Measurements from ENCODE around the gene AKR1C1. TPM values are rescaled to one million over a fixed set of nuclear protein-coding genes. Genes with fewer than 3 reads are reported as not detected.

Gene AKR1C1
- total and polyA plus RNA-seq, 2 of the 13 experiments (the other 11 are each of a cell fraction or from before 2014, with no cell fraction given), result 948 to 2,238 TPM

DNA sequence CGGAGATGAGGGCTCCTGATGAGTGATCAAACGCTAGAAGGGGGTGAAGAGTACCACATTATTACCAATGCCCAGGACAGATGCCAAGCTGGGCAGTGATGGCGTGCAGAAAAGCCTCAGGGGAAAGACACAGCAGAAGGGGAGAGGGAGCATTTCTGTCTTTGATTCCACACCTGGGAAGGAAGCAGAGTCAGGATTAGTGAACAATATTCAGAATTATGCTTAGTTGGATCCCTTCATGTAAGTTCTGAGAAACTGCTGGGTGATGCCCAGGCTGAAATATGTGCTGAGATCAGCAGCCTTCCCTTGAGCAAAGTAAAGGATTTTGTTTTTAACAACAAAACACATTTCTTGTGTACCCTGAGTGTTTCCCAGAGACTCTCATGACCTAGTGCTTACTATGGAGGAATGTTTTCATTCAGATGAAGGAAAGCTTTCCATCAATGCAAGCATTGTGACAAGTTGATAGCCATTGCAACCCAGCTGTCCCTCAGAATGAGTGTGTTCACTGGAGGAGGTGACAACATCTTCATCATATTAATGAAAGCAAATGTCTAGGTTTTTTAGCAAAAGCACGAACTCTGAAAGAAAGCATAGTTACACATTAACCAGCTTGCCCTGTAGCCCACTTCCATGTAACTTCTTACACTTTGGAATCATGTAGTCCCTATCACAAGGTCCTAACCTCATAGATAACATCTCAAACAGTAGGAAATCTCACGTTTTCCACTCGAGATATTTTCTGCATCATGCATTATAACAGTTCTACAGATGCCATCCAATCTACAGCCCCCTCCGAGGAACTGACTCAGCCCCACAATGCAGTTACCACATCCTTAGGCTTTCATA is 23.8 kb upstream of the AKR1C1 start:
- FAIRE-seq (peak; percentile 66), ATAC-seq (peak; percentile 82), DNase-seq (ENCODE audit: low spot score) (peak; percentile 62)
- H3K27me3 ChIP-seq (ENCODE audit: control insufficient read depth in 1 of 2, insufficient read depth in 2 of 2, low read length in 2 of 2), result no peaks in the 10 kb centered on the region
- BruUV-seq (replicated peaks), result TSS peak; percentile 47
- POLR2A ChIA-PET, result interaction anchor here (1.0 to 2.0 kb wide), 3 partner anchors 9 to 42 kb away, joined by 3 to 13 read pairs (median 4); partner anchors contain the start of gene AKR1C1
- 39% methylated on average over 7 of the region's 7 CpGs for WGBS (ENCODE audit: low lambda C conversion rate)
- peaks cover 68% of the 10 kb centered on the region for H3K4me1 ChIP-seq (ENCODE audit: insufficient read depth, low read length)
- H3K4me2 ChIP-seq (ENCODE audit: low read depth, low read length), result peak overlapping the region; percentile 63
- peak overlapping the region; percentile 50 for H3K9ac ChIP-seq (ENCODE audit: insufficient read depth, low read depth, low read length)
- intact Hi-C loops (cut with micrococcal nuclease; ENCODE audit: unreplicated experiment) (no loop called here), in situ Hi-C loops (cut with HindIII; ENCODE audit: extremely low pct_ligation_motif_present, low pct_unique_long_range_greater_than_20kb) (no loop called here)
- H4K20me1 ChIP-seq (ENCODE audit: insufficient read depth, low read length), result no peaks in the 10 kb centered on the region
- peak overlapping the region in 1 of 3 experiments; percentile 13; a peak in 1 of 6 replicates for H3K4me3 ChIP-seq (replicated peaks in 1 of 3; ENCODE audit: insufficient read depth in 1 of 3, low read depth in 2 of 3, low read length in 3 of 3)
- H2AFZ ChIP-seq (ENCODE audit: low read length), result peak overlapping the region; percentile 12
- H3K27ac ChIP-seq (ENCODE audit: extremely low read length, insufficient read depth, low read length), result peak overlapping the region; percentile 88
- no peaks in the 10 kb centered on the region for H3K36me3 ChIP-seq (replicated peaks in 1 of 2; ENCODE audit: control insufficient read depth in 1 of 2, insufficient read depth in 2 of 2, low read length in 2 of 2)
- no peaks in the 10 kb centered on the region for H3K9me3 ChIP-seq (ENCODE audit: low read length)
- no peaks in the 10 kb centered on the region for H3K79me2 ChIP-seq (ENCODE audit: insufficient read depth, low read length)
- CTCF ChIA-PET (ENCODE audit: low intra/inter-chr PET ratio, low total read pairs), result no interaction called here
- peak; percentile 20; the same call in 1 of the 2 replicates for TF ChIP-seq SALL1 (CRISPR knock-in tag; IDR thresholded peaks at IDR 0.05)
- TF ChIP-seq ZNF557 (CRISPR knock-in tag; IDR thresholded peaks at IDR 0.05), result no peak
- peak; percentile 34; the same call in 1 of the 2 replicates for TF ChIP-seq MED13 (CRISPR knock-in tag; IDR thresholded peaks at IDR 0.05)
- TF ChIP-seq, protein P1, sequence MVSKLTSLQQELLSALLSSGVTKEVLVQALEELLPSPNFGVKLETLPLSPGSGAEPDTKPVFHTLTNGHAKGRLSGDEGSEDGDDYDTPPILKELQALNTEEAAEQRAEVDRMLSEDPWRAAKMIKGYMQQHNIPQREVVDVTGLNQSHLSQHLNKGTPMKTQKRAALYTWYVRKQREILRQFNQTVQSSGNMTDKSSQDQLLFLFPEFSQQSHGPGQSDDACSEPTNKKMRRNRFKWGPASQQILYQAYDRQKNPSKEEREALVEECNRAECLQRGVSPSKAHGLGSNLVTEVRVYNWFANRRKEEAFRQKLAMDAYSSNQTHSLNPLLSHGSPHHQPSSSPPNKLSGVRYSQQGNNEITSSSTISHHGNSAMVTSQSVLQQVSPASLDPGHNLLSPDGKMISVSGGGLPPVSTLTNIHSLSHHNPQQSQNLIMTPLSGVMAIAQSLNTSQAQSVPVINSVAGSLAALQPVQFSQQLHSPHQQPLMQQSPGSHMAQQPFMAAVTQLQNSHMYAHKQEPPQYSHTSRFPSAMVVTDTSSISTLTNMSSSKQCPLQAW (CRISPR knock-in tag; IDR thresholded peaks at IDR 0.05), result peak; percentile 72
- TF ChIP-seq RAD21 (CRISPR knock-in tag; IDR thresholded peaks at IDR 0.05), result no peak
- no peak for TF ChIP-seq ZNF138 (CRISPR knock-in tag; IDR thresholded peaks at IDR 0.05; ENCODE audit: low read depth)
- TF ChIP-seq, protein P2, sequence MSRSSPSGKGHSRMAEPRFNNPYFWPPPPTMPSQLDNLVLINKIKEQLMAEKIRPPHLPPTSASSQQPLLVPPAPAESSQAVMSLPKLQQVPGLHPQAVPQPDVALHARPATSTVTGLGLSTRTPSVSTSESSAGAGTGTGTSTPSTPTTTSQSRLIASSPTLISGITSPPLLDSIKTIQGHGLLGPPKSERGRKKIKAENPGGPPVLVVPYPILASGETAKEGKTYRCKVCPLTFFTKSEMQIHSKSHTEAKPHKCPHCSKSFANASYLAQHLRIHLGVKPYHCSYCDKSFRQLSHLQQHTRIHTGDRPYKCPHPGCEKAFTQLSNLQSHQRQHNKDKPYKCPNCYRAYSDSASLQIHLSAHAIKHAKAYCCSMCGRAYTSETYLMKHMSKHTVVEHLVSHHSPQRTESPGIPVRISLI (CRISPR knock-in tag; IDR thresholded peaks at IDR 0.05; ENCODE audit: borderline replicate concordance), result no peak
- peak; percentile 63; the same call in 1 of the 2 replicates for TF ChIP-seq NR2F2 (IDR thresholded peaks at IDR 0.05; ENCODE audit: borderline replicate concordance, low read depth)
- peak; percentile 77 for TF ChIP-seq GATAD2A (CRISPR knock-in tag; IDR thresholded peaks at IDR 0.05)
- TF ChIP-seq NCOA2 (CRISPR knock-in tag; IDR thresholded peaks at IDR 0.05), result peak; percentile 52
- TF ChIP-seq, protein P3, sequence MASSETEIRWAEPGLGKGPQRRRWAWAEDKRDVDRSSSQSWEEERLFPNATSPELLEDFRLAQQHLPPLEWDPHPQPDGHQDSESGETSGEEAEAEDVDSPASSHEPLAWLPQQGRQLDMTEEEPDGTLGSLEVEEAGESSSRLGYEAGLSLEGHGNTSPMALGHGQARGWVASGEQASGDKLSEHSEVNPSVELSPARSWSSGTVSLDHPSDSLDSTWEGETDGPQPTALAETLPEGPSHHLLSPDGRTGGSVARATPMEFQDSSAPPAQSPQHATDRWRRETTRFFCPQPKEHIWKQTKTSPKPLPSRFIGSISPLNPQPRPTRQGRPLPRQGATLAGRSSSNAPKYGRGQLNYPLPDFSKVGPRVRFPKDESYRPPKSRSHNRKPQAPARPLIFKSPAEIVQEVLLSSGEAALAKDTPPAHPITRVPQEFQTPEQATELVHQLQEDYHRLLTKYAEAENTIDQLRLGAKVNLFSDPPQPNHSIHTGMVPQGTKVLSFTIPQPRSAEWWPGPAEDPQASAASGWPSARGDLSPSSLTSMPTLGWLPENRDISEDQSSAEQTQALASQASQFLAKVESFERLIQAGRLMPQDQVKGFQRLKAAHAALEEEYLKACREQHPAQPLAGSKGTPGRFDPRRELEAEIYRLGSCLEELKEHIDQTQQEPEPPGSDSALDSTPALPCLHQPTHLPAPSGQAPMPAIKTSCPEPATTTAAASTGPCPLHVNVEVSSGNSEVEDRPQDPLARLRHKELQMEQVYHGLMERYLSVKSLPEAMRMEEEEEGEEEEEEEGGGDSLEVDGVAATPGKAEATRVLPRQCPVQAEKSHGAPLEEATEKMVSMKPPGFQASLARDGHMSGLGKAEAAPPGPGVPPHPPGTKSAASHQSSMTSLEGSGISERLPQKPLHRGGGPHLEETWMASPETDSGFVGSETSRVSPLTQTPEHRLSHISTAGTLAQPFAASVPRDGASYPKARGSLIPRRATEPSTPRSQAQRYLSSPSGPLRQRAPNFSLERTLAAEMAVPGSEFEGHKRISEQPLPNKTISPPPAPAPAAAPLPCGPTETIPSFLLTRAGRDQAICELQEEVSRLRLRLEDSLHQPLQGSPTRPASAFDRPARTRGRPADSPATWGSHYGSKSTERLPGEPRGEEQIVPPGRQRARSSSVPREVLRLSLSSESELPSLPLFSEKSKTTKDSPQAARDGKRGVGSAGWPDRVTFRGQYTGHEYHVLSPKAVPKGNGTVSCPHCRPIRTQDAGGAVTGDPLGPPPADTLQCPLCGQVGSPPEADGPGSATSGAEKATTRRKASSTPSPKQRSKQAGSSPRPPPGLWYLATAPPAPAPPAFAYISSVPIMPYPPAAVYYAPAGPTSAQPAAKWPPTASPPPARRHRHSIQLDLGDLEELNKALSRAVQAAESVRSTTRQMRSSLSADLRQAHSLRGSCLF (CRISPR knock-in tag; IDR thresholded peaks at IDR 0.05; ENCODE audit: borderline replicate concordance), result no peak
- peak in 1 of 2 experiments; percentile 76; a peak in 2 of 4 replicates for TF ChIP-seq EP300 (IDR thresholded peaks at IDR 0.05; ENCODE audit: low read depth in 2 of 2, low read length in 2 of 2)
- no peak for TF ChIP-seq EP300 (CRISPR knock-in tag; IDR thresholded peaks at IDR 0.05; ENCODE audit: borderline replicate concordance)
- TF ChIP-seq ZNF547 (CRISPR knock-in tag; IDR thresholded peaks at IDR 0.05), result no peak
- TF ChIP-seq SMAD3 (CRISPR knock-in tag; IDR thresholded peaks at IDR 0.05), result peak; percentile 76; the same call in 1 of the 2 replicates
- no peak for TF ChIP-seq ZNF350 (CRISPR knock-in tag; IDR thresholded peaks at IDR 0.05; ENCODE audit: borderline replicate concordance, low read depth)

All from HepG2 (cell line).